ENCODE measurements around the gene KDM1A. TPM values are rescaled to one million over a fixed set of nuclear protein-coding genes. Genes with fewer than 3 reads are reported as not detected.

The KDM1A gene
- polyA plus RNA-seq, 1 donor = 146 TPM

DNA sequence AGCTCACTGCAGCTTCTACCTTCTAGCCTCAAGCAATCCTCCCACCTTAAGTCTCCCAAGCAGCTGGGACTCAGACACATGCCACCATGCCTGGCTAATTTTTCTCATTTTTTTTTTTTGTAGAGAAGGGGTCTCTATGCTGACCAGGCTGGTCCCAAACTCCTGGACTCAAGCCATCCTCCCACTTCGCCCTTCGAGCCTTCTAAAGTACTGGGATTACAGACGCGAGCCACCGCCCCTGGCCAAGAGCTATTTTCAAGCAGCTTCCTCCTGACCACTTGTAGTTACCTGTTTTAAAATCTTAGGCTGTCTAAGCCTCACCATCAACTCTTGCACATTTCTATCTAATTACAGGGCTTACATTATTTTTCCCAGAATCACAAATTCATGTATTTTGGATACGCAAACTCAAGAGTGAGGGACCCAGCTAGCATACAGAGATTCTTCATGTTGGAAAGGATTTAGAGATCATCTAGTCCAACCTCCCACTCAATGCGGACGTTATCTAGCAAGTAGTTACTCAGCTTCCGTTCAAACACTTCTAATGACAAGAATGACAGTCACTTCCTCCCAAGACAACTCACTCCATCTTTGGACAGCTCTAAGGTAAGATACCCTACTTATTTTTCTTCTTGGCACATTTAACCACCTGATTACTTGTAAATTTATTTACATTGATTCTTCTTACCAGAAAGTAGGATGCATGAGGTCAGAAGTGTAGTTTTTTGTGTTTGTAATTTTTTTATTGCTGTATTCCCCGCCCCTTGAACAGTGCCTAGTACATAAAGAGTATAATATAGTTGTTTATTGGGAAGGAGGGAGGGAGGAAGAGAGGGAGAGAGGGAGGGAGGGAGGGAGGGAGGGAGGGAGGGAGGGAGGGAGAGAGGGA lies 84.0 kb downstream of the KDM1A start:
- no peak for DNase-seq

DNA sequence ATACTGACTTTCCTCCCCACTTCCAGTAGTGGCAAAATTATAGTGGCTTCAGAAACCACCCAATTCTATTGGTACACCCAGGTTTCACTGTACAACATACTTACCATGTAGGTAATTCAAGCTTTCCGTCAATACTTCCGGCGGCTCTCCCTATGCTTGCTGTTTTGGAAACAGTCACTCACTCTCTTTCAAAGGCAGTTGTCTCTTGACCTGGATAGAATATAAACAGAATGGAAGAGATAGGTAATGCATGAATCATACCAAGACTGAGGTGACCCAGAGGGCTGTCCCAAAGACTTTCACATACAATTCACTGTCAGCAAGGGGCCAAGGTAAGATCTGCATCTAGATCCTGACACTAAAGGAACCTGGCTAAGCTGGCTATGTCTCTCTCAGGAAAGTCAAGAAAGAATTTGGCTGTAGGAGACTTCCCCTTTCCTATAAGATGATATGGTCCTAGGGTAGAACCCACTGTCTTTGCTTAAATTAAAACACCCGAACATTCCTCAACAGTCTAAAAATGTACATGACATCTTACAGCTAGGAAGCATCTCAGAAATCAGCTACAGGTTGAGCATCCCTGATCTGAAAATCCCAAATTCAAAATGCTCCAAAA lies 89.8 kb downstream of the KDM1A start:
- DNase-seq = no peak

DNA sequence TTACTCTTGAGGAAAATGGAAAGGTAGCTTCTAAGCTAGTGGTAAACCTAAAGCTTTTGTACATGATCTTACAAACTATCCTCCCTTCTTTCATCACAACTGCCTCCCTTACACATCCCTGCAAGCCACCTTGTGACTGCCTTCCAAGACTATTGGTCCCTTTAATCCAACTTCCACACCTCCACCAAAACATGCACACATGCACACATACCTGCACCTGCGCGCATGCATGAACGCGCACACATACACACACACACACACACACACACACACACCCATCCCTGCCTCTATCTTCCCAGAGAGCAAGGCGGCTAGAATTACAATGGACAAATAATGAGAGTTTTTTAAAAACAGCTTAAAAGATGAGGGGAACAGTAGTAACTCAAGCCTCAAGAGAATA lies 91.1 kb downstream of the KDM1A start:
- no peak for DNase-seq

DNA sequence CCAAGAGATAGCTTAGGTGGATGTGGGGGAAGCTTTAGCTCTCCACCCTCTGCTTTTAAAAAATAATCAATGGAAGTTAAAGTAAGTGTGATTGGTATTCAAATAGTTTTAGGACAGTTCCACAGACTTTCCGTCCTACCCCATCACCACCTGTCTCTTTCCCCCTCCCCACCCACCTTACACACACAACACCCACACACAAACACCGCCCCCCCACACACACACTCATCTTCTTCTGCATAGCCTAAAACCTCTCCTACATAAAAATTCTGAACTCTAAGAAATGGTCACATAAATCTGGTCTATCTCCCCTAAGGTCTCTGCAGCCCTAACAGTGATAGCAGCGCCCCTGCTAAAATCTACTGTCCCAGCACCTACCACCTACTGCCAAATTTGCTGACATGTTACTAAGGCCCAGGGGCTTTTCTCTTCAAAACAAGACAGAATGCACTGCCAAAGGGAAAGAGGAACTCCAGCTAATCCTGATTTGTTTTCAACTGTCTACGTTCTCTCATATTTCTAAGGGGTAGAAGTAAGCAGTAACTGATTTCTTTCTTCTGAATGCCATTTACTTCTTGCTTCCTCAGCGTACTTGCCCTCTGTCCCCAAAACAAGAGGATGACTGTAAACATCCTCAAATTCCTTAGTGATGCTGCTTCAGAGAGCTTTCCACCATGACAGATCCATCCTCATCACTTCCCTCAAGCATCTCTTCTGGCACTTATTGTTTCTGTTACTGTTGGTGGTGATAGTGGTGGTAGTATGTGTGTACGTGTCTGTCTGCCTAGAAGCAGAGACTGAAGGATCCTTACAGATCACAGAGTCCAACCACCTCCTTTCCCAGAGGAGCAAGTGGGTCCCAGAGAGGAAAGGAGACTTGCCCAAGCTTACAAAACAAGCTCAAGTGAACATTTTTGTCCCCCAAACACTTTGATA lies 92.6 kb downstream of the KDM1A start:
- DNase-seq = no peak

DNA sequence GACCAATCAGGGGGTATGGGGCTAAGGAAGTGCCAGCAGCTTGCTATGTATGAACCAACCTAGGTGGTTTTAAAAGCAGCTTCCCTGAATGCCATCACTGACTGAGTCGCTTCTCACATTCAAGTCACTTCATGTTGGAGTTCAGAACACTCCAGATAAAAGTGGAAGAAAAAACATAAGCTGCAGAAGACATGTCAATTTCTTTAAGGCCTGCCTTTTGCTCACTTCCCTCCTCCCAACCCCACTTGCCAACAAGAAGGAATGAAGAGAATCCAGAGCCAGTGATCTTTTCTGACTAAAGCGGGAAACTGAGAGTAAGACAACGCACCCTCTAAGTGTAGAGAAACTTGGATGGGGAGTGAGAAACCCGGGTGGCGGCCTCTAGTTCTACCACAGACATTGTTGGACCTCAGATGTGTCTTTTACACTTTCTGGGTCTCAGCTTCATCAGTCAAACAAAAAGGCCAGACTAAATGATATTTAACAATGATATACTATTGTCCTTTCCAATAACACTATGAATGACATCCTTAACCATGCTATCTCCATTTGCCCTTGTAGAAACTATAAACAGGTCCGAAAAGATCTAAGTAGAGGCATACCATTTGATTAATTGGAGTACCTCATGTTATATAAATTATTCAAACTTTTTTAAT lies 95.3 kb downstream of the KDM1A start:
- no peak for DNase-seq

DNA sequence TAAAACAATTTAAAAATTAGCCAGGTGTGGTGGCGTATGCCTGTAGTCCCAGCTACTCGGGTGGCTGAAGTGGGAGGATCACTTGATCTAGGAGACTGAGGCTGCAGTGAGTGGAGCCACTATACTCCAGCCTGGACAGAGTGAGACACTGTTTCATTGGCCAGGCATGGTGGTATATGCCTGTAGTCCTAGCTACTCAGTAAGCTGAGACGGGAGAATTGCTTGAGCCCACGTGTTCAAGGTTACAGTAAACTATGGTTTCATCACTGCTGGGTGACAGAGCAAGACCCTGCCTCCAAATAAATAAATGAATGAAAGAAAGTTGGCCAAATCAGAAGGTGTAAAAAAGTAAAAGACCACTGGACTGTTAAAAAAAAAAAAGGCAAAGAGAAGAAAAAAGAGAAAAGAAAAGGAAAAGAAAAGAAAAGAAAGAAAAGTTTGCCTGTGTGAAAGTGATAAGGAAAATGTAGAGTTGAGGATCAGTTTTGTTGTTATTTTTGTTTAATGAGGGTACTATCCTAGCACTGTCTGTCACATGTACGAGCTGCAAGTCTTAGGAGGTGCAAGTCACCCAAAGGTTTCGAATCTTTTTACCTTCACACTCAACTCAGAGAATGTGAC lies 97.1 kb downstream of the KDM1A start:
- DNase-seq = no peak

DNA sequence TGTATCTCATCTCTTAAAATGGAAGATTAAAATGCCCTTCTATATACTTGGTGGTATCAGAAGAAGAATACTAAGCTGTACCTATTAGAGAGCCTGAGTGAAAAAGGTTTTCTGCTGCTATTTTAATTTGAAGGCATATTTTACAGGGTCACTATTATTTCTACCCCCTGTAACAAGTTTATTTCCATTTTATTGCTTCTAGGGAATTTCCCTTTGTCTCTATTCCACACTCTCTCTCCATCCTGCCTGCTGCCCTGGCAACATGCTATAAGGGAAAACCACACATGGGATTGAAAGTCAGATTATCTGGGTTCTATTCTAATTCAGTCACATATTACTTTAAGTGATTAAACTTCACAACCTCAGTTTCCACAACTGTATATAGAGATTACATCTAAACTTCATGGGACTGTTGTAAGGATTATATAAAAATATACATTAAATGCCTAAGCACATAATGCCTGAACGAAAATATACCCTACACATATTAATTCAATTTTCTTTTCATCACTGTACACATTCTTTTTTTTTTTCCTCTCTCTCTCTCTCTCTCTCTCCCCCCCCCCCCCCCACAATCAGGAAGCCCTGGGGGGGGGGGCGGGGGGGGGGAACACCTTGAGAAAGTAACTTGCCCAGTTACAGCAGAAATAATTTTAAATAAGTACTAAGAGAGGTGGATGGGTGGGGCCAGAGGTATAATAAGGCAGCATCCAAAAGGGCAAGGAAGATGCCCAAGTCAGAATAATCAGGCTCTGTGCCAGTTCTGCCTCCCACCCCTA lies 97.8 kb downstream of the KDM1A start:
- no peak for DNase-seq

DNA sequence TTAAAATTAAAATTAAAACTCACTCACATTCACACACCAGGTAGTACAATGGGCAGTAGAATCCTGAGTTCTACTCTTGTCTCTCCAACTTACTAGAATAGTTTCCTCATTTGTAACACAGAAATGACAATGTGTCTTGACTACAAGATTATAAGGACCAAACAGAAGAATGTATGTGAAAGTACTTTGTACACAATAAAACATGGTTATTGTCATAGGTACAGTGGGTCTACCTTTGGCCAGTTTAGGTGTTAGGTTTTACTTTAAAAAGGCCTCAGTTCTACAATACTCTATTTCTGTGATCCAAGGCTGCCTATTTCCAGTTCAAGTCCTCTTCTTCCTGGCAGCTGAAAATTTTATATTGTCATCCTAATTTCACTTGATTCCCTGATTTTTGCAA lies 99.1 kb downstream of the KDM1A start:
- no peak for DNase-seq

DNA sequence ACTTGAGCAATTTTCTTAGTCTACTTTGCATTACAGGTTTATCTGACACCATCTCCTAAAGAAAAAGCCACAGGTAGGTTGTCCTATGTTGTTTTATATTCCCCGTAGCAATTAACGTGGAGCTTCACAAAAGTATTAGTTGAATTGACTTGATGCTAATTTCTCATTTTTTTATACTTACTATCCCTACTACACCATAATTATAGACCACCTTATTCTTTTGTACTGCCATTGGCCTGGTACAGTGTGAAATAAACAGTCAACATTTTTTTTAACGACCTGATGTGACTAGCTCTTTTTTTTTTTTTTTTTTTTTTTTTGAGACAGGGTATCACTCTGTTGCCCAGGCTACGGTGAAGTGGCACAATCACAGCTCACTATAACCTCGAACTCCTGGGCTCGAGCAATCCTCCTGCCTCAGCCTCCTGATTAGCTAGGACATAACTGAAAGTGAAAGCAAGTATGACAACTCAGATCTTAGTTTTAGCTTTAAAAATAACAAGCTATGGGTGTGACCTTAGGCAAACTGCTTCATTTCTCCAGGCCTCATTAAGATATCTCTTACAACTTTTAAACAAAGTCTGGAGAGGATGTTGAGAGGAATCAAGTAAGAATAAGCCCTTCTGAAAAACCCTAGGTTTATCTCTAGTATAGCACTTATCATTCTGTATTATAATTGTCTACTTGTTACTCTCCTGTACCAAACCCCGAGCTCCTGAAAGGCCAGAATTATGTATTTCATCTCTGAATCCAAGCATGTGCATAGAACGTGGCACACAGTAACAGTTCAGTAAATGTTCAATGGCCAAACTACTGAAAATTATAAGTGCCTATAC lies 99.9 kb downstream of the KDM1A start:
- no peak for DNase-seq

DNA sequence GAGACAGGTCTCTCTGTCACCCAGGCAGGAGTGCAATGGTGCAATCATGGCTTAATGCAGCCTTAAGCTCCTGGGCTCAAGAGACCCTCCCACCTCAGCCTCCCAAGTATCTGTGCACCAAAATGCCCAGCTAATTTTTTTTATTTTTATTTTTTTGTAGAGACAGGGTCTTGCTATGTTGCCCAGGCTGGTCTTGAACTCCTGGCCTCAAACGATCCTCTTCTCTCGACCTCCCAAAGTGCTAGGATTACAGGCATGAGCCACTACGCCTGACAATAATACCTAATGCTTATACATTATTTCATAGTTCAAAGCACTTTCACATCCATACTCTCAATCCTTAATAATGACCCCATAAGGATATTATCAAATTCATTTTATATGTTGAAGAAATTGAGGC lies 101.1 kb downstream of the KDM1A start:
- DNase-seq = no peak

DNA sequence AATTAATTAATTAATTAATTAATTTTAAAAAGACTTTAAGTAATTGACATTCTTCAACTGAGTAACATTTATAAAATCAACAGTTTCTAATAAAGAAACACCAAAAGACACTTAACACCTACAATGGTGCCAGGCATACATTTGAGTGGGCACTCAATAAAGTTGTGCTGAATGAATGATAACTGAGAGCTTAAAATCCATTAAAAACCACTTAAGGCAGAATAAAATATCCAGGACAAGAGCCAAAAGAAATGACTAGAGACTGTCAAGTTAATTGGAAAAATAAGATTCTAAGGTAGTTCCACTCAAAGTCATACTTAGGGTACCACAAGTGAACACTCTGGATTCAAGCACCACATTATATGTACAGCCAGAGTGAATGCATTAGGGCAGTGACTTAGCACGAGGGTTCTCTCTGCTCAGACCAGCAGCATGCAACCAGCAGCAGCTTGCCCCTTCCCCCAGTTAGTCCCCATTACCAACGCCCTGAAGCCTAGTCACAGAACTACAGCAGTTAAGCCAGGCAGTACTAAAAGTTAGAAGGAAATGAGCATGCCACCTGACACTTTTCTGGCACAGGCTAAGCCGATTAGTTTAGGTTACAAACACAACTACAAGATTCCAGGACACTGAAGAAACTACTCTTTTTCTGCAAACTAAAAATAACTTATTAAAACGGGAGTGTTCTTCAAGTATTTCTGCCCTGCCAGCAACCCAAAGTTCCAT lies 102.9 kb downstream of the KDM1A start:
- DNase-seq = peak; percentile 40

DNA sequence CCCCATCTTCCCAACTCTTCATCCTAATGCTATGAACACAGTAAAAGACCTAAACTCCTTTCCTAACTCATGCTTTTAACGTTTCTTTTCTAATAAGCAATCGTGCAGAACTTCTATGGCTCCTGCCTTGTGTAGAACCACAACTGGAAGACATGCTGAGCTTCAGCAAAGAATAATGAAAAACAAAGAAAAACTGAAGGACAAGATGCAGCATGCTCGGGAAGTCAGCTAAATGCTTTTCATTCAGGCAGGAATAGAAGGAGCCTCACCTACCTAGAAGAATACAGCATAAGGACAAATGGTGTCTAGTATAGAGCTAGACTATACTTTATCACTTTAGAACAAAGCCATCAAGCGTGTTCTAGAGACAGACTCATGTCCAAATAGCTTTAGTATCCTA lies 103.5 kb downstream of the KDM1A start:
- no peak for DNase-seq

DNA sequence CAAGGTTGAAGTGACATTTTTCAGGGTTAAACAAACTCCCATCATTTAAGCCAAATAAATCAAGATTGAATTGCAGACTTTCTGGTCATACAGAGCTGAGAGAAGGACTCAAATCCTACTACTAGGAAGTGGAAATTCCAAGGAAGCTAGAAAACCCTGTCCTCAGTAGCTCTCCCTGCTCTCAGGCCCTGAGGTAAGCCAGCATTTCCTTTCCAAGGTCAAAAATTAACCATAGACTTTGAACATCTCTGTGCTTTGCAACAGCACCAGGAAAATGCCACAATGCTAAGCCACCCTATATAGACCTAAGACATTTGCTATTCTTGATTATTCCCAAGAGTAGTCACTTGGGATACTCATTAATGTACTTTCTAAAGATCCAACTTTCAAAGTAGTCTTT lies 104.3 kb downstream of the KDM1A start:
- no peak for DNase-seq

DNA sequence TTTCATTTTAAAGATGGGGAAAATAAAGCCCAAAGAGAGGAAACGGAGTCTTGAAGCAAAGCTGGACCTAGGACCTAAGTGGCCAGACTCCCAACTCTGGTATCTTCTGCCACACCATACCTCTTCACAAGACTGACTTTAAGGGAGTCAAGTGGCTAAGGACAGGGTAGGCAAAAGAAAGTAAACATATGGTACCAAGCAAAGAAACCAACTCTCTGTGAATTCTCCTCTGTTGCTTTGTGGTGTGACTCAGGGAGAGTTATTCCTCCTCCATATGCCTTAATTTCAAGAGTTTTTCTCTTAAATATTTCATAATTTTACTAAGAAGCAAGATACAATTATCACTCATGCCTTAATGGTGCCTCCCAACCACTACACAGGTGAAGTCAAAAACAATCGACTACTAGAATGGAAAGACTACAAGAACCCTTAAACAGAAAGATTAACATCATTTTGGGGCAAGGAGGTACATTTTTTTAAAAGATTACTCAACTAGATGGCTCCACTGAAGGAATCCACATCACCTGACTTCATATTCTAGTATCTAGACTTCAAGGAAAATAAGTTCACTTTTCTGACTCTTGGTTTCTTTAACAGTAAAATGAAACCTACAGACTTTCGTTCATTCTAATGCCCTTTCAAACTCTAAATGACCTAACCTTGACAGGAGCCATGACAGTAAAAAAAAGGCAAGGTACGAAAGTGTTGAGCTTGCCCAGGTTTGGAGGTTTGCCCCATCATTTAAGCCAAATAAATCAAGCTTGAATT lies 105.2 kb downstream of the KDM1A start:
- no peak for DNase-seq

DNA sequence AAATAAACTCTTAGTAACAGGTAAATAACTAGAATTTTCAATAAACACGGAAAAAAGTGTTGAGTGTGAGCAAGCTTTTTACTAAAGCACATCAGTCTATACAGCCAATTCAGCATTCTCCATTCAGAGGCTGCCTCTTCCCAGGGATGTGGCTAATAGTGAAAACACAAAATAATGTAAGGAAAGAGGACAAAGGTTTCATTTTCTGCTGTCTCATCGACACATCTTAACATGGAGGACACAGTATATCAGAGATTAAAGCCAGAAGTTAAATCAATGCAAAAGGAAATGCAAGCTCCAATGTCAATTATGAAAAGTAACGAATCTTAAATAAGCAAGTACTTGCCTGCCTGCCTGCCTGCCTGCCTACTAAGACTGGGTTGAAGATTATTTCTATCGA lies 106.2 kb downstream of the KDM1A start:
- DNase-seq = no peak

DNA sequence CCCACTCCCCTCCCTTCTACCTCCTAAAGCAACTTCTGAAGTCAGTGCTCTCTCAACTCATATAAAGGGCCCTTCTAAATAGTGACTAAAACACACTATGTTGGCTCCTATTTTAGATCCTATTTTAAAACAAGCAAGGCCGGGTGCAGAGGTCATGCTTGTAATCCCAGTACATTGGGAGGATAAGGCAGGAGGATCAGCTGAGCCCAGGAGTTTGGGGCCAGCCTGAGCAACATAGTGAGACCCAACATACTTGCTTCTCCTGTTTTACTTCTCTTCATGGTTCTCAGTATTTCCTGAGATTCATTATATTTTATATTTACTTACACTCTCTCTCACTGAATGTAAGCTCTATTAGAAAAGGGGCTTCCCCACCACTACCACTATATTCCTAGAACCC lies 106.9 kb downstream of the KDM1A start:
- DNase-seq = no peak

DNA sequence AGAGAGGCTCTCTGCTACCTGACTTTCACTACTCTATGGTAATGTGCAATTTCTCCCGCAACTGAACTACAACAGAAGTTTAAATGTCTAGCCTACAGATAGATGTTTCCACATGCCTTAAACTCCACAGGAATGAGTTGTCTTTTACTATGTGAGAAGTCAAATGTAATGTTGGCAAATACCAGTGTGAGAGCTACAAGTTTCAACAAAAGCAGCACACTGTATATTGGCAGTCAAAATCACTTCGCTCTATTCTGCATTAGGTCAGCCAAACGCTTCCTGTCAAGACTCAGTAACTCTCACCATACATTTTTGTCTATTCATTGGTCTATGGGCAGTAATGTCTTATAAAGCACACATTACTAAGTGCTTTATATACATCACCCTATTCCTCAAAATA lies 107.5 kb downstream of the KDM1A start:
- DNase-seq = no peak

DNA sequence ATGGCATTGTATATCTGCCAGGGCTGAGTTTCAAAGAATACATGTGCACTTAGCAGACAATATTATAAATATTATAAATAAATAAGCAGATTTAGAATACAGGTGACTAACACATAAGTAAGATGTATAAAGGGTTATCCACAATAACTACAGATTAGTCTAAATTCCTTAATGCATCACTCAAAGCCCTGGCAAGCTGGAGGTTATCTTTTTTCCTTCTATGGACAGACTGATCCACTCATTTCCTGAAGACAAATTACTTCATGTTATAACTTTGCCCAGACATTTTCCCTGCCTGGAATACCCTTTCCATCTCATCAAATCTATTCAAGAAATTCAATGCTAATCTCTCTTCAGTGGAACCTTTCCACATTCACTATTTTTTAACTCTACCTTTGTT lies 110.6 kb downstream of the KDM1A start:
- no peak for DNase-seq
